GM19455 (cell line): ENCODE results near the gene CHTF8.

Source experiments
- ATAC-seq: cut with Tn5 transposase; IDR thresholded peaks from one replicate; pipeline ENCODE4 v1.9.1; 2021; ENCODE audit not compliant: unreplicated experiment

The CHTF8 gene

GRCh38 chr16:69088684-69089083 lies 43.7 kb downstream of the CHTF8 start:
- no peak for ATAC-seq

- no peak for ATAC-seq
These were observed 45.2 kb downstream of the CHTF8 start for GRCh38 chr16:69087161-69087581.

GRCh38 chr16:69085032-69085695 lies 47.2 kb downstream of the CHTF8 start:
- no peak for ATAC-seq

DNA sequence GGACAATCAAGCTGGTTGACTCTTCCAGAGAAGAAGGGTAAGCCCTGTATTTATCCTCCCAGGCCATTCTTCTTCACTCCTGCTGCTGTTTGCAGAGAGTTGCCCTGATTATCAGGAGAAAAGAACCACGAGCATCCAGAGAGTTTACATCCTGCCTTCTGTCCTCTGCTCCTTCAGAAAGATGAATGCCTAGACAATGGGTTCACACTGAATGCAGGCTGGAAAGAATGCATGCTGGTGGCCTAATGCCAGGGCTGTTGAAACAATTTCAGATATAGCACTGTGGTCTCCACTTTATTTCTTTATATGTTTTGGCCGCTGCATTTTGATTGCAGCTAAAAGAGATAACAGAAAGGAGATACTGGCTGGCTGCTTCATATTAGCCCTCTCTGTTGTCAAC lies 48.1 kb downstream of the CHTF8 start:
- no peak for ATAC-seq

DNA sequence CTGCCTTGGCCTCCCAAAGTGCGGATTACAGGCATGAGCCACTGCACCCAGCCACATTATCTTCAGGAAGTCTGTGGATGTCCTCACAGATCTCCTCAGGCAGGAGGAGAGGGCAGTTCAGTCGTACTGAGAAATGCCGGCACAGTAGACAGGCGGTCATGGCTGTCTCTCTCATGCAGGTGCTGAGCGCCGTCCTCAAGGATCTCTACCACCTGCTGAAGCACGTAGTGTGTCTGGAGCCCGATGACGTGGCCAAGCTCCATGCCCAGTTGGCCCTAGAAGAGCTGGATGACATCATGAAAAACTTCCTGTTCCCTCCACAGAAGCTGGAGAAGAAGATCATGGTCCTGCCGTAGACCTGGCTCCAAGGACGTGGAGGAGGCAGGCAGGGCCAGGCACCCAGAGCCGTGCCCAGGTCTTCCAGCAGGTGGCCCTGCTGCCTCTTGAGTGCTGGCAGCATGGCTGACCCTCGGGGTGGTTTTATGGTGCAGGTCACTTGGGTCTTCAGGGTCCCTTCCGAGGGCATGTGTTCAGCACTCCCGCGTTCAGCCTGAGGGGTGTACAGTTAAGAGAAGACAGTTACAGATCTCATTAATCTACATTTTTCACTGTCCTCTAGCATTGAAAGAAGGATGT lies 49.0 kb downstream of the CHTF8 start:
- no peak for ATAC-seq

DNA sequence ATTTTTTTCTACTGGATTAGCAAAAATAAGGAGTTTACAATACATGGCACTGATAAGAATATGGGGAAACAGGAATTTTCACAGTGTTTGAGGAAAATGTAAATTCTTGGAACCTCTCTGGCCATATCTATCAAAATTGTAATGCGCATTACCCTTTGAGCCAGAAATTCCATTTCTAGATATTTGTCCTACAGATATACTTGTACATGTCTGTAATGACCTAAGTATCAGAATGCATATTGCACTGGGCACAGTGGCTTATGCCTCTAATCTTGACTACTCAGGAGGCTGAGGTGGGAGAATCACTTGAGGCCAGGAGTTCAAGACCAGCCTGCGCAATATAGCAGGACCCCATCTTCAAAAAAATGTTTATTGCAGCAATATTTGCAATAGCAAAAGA lies 52.7 kb downstream of the CHTF8 start:
- no peak for ATAC-seq

DNA sequence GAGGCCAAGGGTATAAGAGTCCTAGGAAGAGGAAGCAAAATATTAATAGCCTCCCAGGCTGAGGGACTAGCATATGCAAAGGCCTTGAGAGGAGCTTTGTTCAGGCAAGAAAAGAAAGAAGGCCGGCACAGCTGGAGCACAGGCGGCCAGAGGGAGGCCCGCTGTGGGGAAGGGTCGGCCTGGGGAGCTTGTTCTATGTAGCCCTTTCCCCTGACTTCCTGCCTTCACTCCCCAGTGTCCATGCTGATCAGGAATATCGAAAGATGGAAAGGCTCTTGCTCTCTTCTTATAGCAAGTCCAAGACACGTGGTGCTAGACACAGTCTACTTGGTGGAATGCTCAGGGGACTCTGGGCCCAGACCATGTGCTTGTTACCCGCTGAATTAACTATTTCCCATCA lies 54.3 kb downstream of the CHTF8 start:
- no peak for ATAC-seq

DNA sequence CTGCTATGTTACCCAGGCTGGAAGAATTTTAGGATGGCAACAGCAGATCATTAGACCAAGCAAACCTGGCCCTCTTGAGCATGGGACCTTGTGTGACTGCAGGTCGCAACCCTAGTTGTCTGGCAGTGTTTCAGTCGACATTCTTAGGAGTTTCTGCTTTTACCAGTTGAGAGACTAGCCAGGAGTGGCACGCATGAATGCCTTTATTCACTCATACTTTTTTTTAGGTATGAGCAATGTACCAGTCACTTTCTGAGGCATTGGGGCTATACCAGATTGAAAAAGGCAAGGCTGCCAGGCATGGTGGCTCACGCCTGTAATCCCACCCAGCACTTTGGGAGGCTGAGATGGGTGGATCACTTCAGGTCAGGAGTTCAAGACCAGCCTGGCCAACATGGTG lies 55.1 kb downstream of the CHTF8 start:
- no peak for ATAC-seq

GRCh38 chr16:69073181-69073702 lies 59.1 kb downstream of the CHTF8 start:
- ATAC-seq: no peak

- ATAC-seq: no peak
These were observed 59.8 kb downstream of the CHTF8 start for GRCh38 chr16:69072640-69072974.

DNA sequence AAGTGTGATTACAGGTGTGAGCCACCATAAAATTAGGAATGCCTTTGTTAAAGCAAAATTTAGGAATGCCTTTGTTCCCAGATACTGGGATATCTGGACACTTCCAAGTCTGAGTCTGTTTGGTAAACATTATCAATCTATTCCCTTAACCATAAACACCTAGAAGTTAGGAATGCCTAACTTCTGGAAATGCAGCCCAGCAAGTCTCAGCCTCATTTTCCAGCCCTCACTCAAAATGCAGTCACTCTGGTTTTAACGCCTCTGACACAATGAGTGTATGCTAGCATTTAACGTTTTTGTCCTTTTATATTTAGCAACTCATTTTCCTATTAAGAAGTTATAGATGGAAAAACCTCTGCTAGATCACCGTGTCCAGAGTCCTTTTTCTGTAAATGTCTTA lies 61.4 kb downstream of the CHTF8 start:
- ATAC-seq: no peak

- ATAC-seq: no peak
These were observed 62.9 kb downstream of the CHTF8 start for GRCh38 chr16:69069504-69069903.
